HG03460 (cell line): ENCODE results near the gene KCNH8.
"Not testable (repeated sequence)": the region's sequence is repeated elsewhere in the genome, so short reads cannot be mapped to it uniquely, and the experiment has no call there.

Source experiments
- ATAC-seq: cut with Tn5 transposase; IDR thresholded peaks from one replicate; pipeline ENCODE4 v1.9.1; 2021; ENCODE audit not compliant: unreplicated experiment

Gene KCNH8

GRCh38 chr3:19171794-19172193, 23.5 kb downstream of the KCNH8 start:
- ATAC-seq = no peak

GRCh38 chr3:19173945-19174344, 25.6 kb downstream of the KCNH8 start:
- no peak for ATAC-seq

GRCh38 chr3:19183584-19183983, 35.3 kb downstream of the KCNH8 start:
- no peak for ATAC-seq

- ATAC-seq = no peak
These were observed 41.8 kb downstream of the KCNH8 start for GRCh38 chr3:19190126-19190525.

GRCh38 chr3:19190602-19191001, 42.3 kb downstream of the KCNH8 start:
- ATAC-seq = no peak

- no peak for ATAC-seq
These were observed 50.8 kb downstream of the KCNH8 start for GRCh38 chr3:19199131-19199530.

- no peak for ATAC-seq
These were observed 54.0 kb downstream of the KCNH8 start for GRCh38 chr3:19202303-19202702.

- no peak for ATAC-seq
These were observed 54.4 kb downstream of the KCNH8 start for GRCh38 chr3:19202754-19203153.

GRCh38 chr3:19206540-19206939, 58.2 kb downstream of the KCNH8 start:
- no peak for ATAC-seq

- no peak for ATAC-seq
These were observed 65.4 kb downstream of the KCNH8 start for GRCh38 chr3:19213603-19214220.

- ATAC-seq = no peak
These were observed 67.1 kb downstream of the KCNH8 start for GRCh38 chr3:19215427-19215826.

- no peak for ATAC-seq
These were observed 68.5 kb downstream of the KCNH8 start for GRCh38 chr3:19216669-19217337.

GRCh38 chr3:19220311-19220710, 72.0 kb downstream of the KCNH8 start:
- no peak for ATAC-seq

GRCh38 chr3:19221081-19221480, 72.8 kb downstream of the KCNH8 start:
- ATAC-seq = no peak

GRCh38 chr3:19226479-19226878, 78.2 kb downstream of the KCNH8 start:
- ATAC-seq = no peak

- ATAC-seq = no peak
These were observed 79.9 kb downstream of the KCNH8 start for GRCh38 chr3:19228167-19228566.

GRCh38 chr3:19229086-19229485, 80.8 kb downstream of the KCNH8 start:
- ATAC-seq = no peak

GRCh38 chr3:19229881-19230280, 81.6 kb downstream of the KCNH8 start:
- ATAC-seq = not testable (repeated sequence)

GRCh38 chr3:19231792-19232461, 83.6 kb downstream of the KCNH8 start:
- ATAC-seq = no peak

- ATAC-seq = no peak
These were observed 84.3 kb downstream of the KCNH8 start for GRCh38 chr3:19232566-19232965.

- ATAC-seq = not testable (repeated sequence)
These were observed 85.8 kb downstream of the KCNH8 start for GRCh38 chr3:19233882-19234784.
